K562 (cell line): ENCODE measurements around the gene SSR2. TPM values are rescaled to one million over a fixed set of nuclear protein-coding genes. Genes with fewer than 3 reads are reported as not detected.

Experiments
- ARID2 ChIP-seq: fragments of 450-650 bp; IDR thresholded peaks from 2 replicates; pipeline ENCODE4 v1.6.1; 2017; ENCODE audit warnings: antibody characterized with exemption, mild to moderate bottlenecking
- CCAR2 ChIP-seq: fragments of 200-400 bp; formaldehyde crosslinking; IDR thresholded peaks from 2 replicates; pipeline ENCODE4 v1.6.1; 2017; ENCODE audit warnings: mild to moderate bottlenecking, low read depth, low read length
- CGGBP1 ChIP-seq: fragments of 250-450 bp; sonication (Bioruptor Pico); IDR thresholded peaks from 2 replicates; pipeline ENCODE4 v1.9.0; 2021; ENCODE audit warnings: mild to moderate bottlenecking
- DPF2 ChIP-seq: fragments of 450-650 bp; IDR thresholded peaks from 2 replicates; pipeline ENCODE4 v1.6.1; 2016
- ESRRB ChIP-seq: fragments of 250-450 bp; sonication (Bioruptor Pico); IDR thresholded peaks from 2 replicates; pipeline ENCODE4 v1.5.0; 2020; ENCODE audit warnings: mild to moderate bottlenecking, moderate library complexity, borderline replicate concordance
- HMGN3 ChIP-seq: IDR thresholded peaks from 2 replicates; pipeline ENCODE4 v1.6.1; 2011; ENCODE audit warnings: borderline replicate concordance, low read depth, mild to moderate bottlenecking, mixed read lengths, low read length; ENCODE audit not compliant: insufficient read length; ENCODE audit errors: extremely low read depth
- KAT8 ChIP-seq: fragments of 450-650 bp; IDR thresholded peaks from 2 replicates; pipeline ENCODE4 v1.6.1; 2016; ENCODE audit warnings: low read depth, mild to moderate bottlenecking
- MEIS2 ChIP-seq: fragments of 450-650 bp; IDR thresholded peaks from 2 replicates; pipeline ENCODE4 v1.6.1; 2014; ENCODE audit warnings: mild to moderate bottlenecking; ENCODE audit not compliant: partially characterized antibody
- MYBL2 ChIP-seq, 2 experiments: fragments of 450-650 bp in 1 of 2; sonication (generic) in 1 of 2; formaldehyde crosslinking in 1 of 2; IDR thresholded peaks; 2 replicates each; pipeline versions ENCODE4 v1.6.1 to v1.8.1; 2017 to 2022; ENCODE audit warnings: borderline replicate concordance in 1 of 2, inconsistent platforms in 1 of 2, low read depth in 1 of 2, mild to moderate bottlenecking in 1 of 2, missing genetic modification reagents in 1 of 2, moderate library complexity in 1 of 2
- NCOA1 ChIP-seq: fragments of 450-650 bp; IDR thresholded peaks from 2 replicates; pipeline ENCODE4 v1.6.1; 2016; ENCODE audit warnings: low read depth
- NONO ChIP-seq, 2 experiments: fragments of 200-400 bp in 1 of 2; fragments of 450-650 bp in 1 of 2; formaldehyde crosslinking in 1 of 2; IDR thresholded peaks; 2 replicates each; pipeline ENCODE4 v1.6.1; 2017; ENCODE audit warnings: low read depth in 2 of 2, mild to moderate bottlenecking in 2 of 2, moderate library complexity in 2 of 2, low read length in 1 of 2
- POLR2A ChIP-seq: fragments of 450-650 bp; conservative IDR thresholded peaks from 2 replicates; pipeline ENCODE4 v1.6.1; 2016
- POLR2B ChIP-seq: fragments of 450-650 bp; IDR thresholded peaks from 2 replicates; pipeline ENCODE4 v1.6.1; 2018; ENCODE audit warnings: low read depth; ENCODE audit not compliant: partially characterized antibody
- PTBP1 ChIP-seq: fragments of 200-400 bp; formaldehyde crosslinking; IDR thresholded peaks from 2 replicates; pipeline ENCODE4 v1.6.1; 2017; ENCODE audit warnings: low read depth, low read length
- TAF7 ChIP-seq: fragments of 450-650 bp; IDR thresholded peaks from 2 replicates; pipeline ENCODE4 v1.6.1; 2016; ENCODE audit warnings: missing genetic modification characterization, missing compliant biosample characterization
- THAP12 ChIP-seq: fragments of 250-450 bp; sonication (Bioruptor Pico); IDR thresholded peaks from 2 replicates; pipeline ENCODE4 v1.9.0; 2021; ENCODE audit warnings: mild to moderate bottlenecking, inconsistent platforms
- TOE1 ChIP-seq, 2 experiments: fragments of 450-650 bp in 1 of 2; sonication (generic) in 1 of 2; formaldehyde crosslinking in 1 of 2; IDR thresholded peaks; 2 replicates each; pipeline versions ENCODE4 v1.7.1 to v1.8.0; 2016 to 2022; ENCODE audit warnings: borderline replicate concordance in 2 of 2, mild to moderate bottlenecking in 2 of 2, antibody characterized with exemption in 1 of 2, inconsistent platforms in 1 of 2, low read depth in 1 of 2, missing genetic modification reagents in 1 of 2, moderate library complexity in 1 of 2
- TSHZ1 ChIP-seq: fragments of 250-450 bp; sonication (Bioruptor Pico); IDR thresholded peaks from 2 replicates; pipeline ENCODE4 v1.4.0; 2020; ENCODE audit warnings: mild to moderate bottlenecking, moderate library complexity
- ZBED1 ChIP-seq: IDR thresholded peaks from 2 replicates; pipeline ENCODE4 v1.6.1; 2014
- ZBTB2 ChIP-seq: fragments of 450-650 bp; IDR thresholded peaks from 2 replicates; pipeline ENCODE4 v1.6.1; 2016; ENCODE audit warnings: antibody characterized with exemption
- ZNF124 ChIP-seq: sonication (generic); formaldehyde crosslinking; IDR thresholded peaks from 2 replicates; pipeline ENCODE4 v1.8.1; 2022; ENCODE audit warnings: missing genetic modification reagents
- polyA plus RNA-seq, 8 experiments: library from polyadenylated mRNA; depleted of rRNA in 4 of 8; stranded (reverse) in 5 of 8; unstranded in 3 of 8; fragments of >200 nt; fragmentation: Nextera tagmentation in 2 of 8; fragmentation: Illumina TruSeq in 1 of 8; extraction: Ambion mirVana in 2 of 8; extraction: Trizol in 1 of 8; gene quantifications; 2 replicates each; pipeline versions ENCODE4 v1.2.1 to v1.2.3, GENCODE V29; 2011 to 2014; ENCODE audit warnings: inconsistent platforms in 1 of 8, missing spikeins in 1 of 8
- total RNA-seq, 7 experiments: library from RNA; depleted of rRNA in 6 of 7; stranded (reverse); fragments of >200 nt in 6 of 7; fragmentation: Illumina TruSeq in 2 of 7; extraction: Trizol in 2 of 7; gene quantifications; 2 replicates each; pipeline versions ENCODE4 v1.2.1 to v1.2.3, GENCODE V29; 2011 to 2021; ENCODE audit warnings: low replicate concordance in 1 of 7

SSR2 gene
- total and polyA plus RNA-seq, 9 of the 15 experiments (the other 6 are each of a cell fraction or from before 2014, with no cell fraction given), result 161 to 411 (median 240) TPM

- TF ChIP-seq TSHZ1 (no peak), TAF7 (tag) (peak; percentile 48; the same call in 1 of the 2 replicates), POLR2A (peak; percentile 78), KAT8 (no peak), CCAR2 (no peak), NONO (IDR thresholded peaks at IDR 0.05; ENCODE audit: low read depth in 2 of 2, low read length in 1 of 2) (0 out of 4 replicates have a peak, but pooled peaks of 1 of the 2 experiments have one; percentile 14), TOE1 (IDR thresholded peaks at IDR 0.05; ENCODE audit: borderline replicate concordance) (no peak; the same call in 1 of the 2 replicates), TOE1 (CRISPR knock-in tag; IDR thresholded peaks at IDR 0.05; ENCODE audit: borderline replicate concordance, low read depth) (no peak), MEIS2 (no peak), ZBED1 (peak; percentile 59; the same call in 1 of the 2 replicates), ZNF124 (CRISPR knock-in tag) (no peak), CGGBP1 (CRISPR knock-in tag) (no peak), NCOA1 (no peak), ARID2 (no peak), HMGN3 (peak; percentile 71), THAP12 (CRISPR knock-in tag) (no peak), POLR2B (peak; percentile 52), PTBP1 (no peak), ESRRB (0 out of 2 replicates have a peak, but pooled peaks have one; percentile 23), DPF2 (no peak; the same call in 1 of the 2 replicates), MYBL2 (IDR thresholded peaks at IDR 0.05; ENCODE audit: low read depth) (no peak), MYBL2 (CRISPR knock-in tag; IDR thresholded peaks at IDR 0.05; ENCODE audit: borderline replicate concordance) (no peak), ZBTB2 (0 out of 2 replicates have a peak, but pooled peaks have one; percentile 46)
Observed at GRCh38 chr1:155978325-155978972, 42.3 kb downstream of the SSR2 start, which contains the start of gene ARHGEF2 (continued).
